ENCODE measurements around the gene AVPR2. TPM values are rescaled to one million over a fixed set of nuclear protein-coding genes. Genes with fewer than 3 reads are reported as not detected.

The AVPR2 gene
- total and polyA plus RNA-seq, 9 donors = 0.34 to 1.5 (median 0.55) TPM; not detected in 3

DNA sequence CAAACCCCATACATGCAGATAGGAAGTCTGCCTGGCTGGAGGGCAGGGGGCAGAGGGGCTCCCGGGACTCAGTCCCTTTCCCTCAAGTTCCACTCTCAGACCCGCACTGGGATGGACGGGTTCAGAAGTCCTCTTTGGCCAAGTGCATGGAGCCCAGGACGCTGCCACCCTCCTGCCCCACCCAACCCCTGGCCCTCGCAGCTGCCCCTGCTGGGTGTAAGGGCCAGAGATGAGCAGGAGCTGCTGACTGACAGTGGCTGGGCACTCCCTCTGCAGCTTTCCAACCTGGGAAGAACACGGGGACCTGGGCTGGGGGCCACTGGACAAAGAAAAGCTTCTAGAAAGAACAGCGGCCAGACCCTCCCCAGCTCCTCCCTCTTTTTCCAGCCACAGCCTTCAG, 21.9 kb upstream of the AVPR2 start:
- H3K4me3 ChIP-seq = no peak overlapping the region
- H3K4me1 ChIP-seq (ENCODE audit: insufficient read depth) = no peaks in the 10 kb centered on the region
- no peaks in the 10 kb centered on the region for H3K36me3 ChIP-seq
- no peak for DNase-seq
- WGBS, 3 donors = 59 to 61% (median 59%) methylated on average over 7 of the region's 7 CpGs
- no peaks in the 10 kb centered on the region for H3K27me3 ChIP-seq
- intact Hi-C loops (cut with DNase I) = no loop called here
- H3K27ac ChIP-seq = no peak overlapping the region
- TF ChIP-seq EP300 (IDR thresholded peaks at IDR 0.05) = no peak
- H3K9me3 ChIP-seq = no peaks in the 10 kb centered on the region

DNA sequence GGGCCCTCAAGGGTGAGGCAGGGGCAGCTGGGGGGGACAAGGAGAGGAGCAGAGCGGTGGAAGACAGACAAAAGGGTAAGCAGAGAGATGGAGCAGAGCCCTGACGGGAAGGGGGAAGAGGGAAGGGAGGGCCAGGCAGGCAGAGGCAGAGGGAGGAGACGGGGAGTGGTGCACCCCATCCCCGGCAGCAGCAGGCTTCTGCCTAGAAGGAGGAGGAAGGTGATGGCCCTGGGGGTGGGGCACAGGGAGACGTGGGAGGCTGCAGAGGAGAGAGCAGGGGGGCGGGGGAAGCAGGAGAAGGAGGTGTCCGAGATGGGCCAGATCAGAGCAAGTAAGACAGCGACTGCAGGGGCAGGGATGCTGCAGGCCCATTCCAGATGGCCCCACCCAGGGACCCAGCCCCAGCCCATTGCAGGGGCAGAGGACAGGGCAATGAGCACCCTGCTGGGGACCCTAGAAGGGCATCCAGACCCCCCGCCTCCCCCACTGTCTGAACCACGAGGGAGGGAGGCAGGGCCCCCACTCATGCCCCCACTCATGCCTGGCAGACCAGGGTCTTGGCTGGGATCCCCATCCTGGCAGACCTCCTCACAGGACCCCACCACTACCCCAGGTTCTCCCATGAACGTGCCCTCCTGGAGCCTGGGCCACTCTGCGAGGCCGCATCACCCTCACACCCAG, 21.2 kb upstream of the AVPR2 start:
- DNase-seq = no peak
- WGBS, 3 donors = 45 to 57% (median 46%) methylated on average over 13 of the region's 13 CpGs
- no peak for TF ChIP-seq EP300 (IDR thresholded peaks at IDR 0.05)
- no peak for TF ChIP-seq POLR2A (IDR thresholded peaks at IDR 0.05)
- TF ChIP-seq, protein P1, sequence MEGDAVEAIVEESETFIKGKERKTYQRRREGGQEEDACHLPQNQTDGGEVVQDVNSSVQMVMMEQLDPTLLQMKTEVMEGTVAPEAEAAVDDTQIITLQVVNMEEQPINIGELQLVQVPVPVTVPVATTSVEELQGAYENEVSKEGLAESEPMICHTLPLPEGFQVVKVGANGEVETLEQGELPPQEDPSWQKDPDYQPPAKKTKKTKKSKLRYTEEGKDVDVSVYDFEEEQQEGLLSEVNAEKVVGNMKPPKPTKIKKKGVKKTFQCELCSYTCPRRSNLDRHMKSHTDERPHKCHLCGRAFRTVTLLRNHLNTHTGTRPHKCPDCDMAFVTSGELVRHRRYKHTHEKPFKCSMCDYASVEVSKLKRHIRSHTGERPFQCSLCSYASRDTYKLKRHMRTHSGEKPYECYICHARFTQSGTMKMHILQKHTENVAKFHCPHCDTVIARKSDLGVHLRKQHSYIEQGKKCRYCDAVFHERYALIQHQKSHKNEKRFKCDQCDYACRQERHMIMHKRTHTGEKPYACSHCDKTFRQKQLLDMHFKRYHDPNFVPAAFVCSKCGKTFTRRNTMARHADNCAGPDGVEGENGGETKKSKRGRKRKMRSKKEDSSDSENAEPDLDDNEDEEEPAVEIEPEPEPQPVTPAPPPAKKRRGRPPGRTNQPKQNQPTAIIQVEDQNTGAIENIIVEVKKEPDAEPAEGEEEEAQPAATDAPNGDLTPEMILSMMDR (IDR thresholded peaks at IDR 0.05) = no peak
- no peak overlapping the region for H3K27ac ChIP-seq
- no peaks in the 10 kb centered on the region for H3K4me1 ChIP-seq (ENCODE audit: insufficient read depth)
- intact Hi-C loops (cut with DNase I) = no loop called here
- H3K36me3 ChIP-seq = no peaks in the 10 kb centered on the region
- no peak overlapping the region for H3K4me3 ChIP-seq
- H3K9me3 ChIP-seq = no peaks in the 10 kb centered on the region
- H3K27me3 ChIP-seq = no peaks in the 10 kb centered on the region

DNA sequence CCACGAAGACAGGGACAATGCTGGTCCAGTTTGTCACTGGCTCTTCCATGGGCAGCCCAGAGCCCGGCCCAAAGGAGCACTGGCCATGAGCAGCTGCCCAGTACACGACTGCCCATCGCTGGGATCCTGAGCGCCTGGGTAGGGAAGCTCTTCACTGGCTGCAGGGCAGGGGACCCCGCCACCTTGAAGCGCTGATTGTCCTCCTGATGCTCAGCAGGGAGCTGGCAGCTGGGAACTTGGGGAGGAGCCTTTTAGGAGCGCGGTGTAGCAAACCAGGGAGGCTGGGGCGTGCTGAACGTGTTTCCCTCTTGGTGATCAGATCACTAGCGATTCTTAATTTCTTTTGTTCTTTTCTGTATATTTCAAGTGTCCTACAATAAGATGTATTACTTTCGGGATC, 20.3 kb upstream of the AVPR2 start:
- 50 to 55% (median 54%) methylated on average over 13 of the region's 13 CpGs for WGBS, 3 donors
- no peaks in the 10 kb centered on the region for H3K9me3 ChIP-seq
- H3K4me3 ChIP-seq = no peak overlapping the region
- H3K27ac ChIP-seq = no peak overlapping the region
- intact Hi-C loops (cut with DNase I) = no loop called here
- H3K36me3 ChIP-seq = no peaks in the 10 kb centered on the region
- H3K27me3 ChIP-seq = no peaks in the 10 kb centered on the region
- TF ChIP-seq, protein P1 (IDR thresholded peaks at IDR 0.05) = no peak
- no peak for TF ChIP-seq EP300 (IDR thresholded peaks at IDR 0.05)
- no peak for TF ChIP-seq POLR2A (IDR thresholded peaks at IDR 0.05)
- no peak for DNase-seq
- no peaks in the 10 kb centered on the region for H3K4me1 ChIP-seq (ENCODE audit: insufficient read depth)

DNA sequence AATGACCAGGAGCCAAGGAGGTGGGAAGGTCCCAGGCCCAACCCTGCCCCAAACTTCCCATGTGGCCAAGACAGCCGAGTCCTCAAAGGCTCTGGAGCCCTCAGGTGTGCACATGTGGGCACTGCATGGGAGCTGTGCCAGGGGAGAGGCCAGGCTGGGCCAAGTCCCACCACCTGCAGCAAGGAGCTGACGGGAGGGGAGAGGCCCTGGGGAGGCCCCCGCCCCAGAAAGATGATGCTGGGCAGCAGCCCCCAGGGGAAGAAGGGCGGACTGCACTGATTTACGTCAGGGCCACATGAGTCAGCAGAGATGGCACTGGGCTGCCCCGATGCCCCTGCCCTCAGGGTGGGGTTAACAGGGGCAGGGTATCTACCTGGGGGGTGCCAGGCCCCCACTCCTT, 19.9 kb upstream of the AVPR2 start:
- Histone ChIP-seq H3K4me3 (no peak overlapping the region), H3K36me3 (no peaks in the 10 kb centered on the region), H3K9me3 (no peaks in the 10 kb centered on the region), H3K4me1 (ENCODE audit: insufficient read depth) (no peaks in the 10 kb centered on the region), H3K27me3 (no peaks in the 10 kb centered on the region), H3K27ac (no peak overlapping the region)
- intact Hi-C loops (cut with DNase I) = no loop called here
- no peak for DNase-seq
- TF ChIP-seq, protein P1 (IDR thresholded peaks at IDR 0.05) = no peak
- TF ChIP-seq POLR2A (IDR thresholded peaks at IDR 0.05) = no peak
- WGBS, 3 donors = 52 to 67% (median 55%) methylated on average over 6 of the region's 6 CpGs

DNA sequence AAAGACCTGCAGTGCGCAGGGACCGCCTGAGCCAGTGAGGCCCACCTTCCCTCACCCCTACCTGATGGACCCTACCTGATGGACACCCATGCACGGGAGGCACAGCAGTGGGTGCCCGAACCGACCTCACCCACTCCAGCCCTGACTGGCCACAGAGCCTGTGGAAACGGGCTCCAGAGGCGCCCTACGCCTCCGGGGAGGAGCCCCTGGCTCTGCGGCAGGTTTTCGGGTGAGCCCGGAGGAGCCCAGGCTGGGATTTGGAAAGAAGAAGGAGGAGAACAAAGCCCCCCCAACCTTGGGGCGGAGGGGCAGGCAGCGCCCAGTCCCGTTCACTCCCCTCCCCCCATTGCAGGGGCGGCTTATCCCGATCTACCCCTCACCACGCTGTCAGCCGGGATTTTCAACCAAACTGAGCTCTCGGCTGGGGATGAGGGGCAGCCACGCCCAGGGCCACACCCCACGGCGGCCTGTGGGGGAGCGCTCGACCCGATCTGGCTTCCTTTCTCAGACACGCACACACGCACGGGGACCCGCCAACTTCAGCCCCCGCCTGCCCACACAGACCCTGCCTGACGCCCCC, 19.2 kb upstream of the AVPR2 start:
- intact Hi-C loops (cut with DNase I) = no loop called here
- Histone ChIP-seq H3K4me1 (ENCODE audit: insufficient read depth) (no peaks in the 10 kb centered on the region), H3K4me3 (no peak overlapping the region), H3K27me3 (no peaks in the 10 kb centered on the region), H3K27ac (no peak overlapping the region), H3K36me3 (no peaks in the 10 kb centered on the region), H3K9me3 (no peaks in the 10 kb centered on the region)
- no peak for DNase-seq
- TF ChIP-seq, protein P1 (IDR thresholded peaks at IDR 0.05) = no peak
- TF ChIP-seq EP300 (IDR thresholded peaks at IDR 0.05) (no peak), POLR2A (IDR thresholded peaks at IDR 0.05) (no peak)
- WGBS, 3 donors = 27 to 32% (median 27%) methylated on average over 29 to 32 of the region's 32 CpGs

Measured in ovary (tissue), 9 donors.